B cell (primary cell): ENCODE results near the gene MTHFD2L. TPM values are rescaled to one million over a fixed set of nuclear protein-coding genes. Genes with fewer than 3 reads are reported as not detected.

Experiments used
- ATAC-seq: fragments of 200-7000 bp; cut with Tn5 transposase; one replicate; pipeline ENCODE4 v1.10.0; 2021; ENCODE audit warnings: low read depth, mild to moderate bottlenecking, moderate number of reproducible peaks, moderate library complexity
- CTCF ChIA-PET: fragments of 350-600 bp; sonication (Branson Sonifier 250); formaldehyde crosslinking; loops from one replicate; lab custom pipeline; 2021; ENCODE audit warnings: antibody characterized with exemption, inconsistent platforms; lab: Charles Lee
- POLR2A ChIA-PET: fragments of 350-600 bp; sonication (Branson Sonifier 250); formaldehyde crosslinking; loops from one replicate; lab custom pipeline; 2021; ENCODE audit warnings: antibody characterized with exemption; lab: Charles Lee
- DNase-seq: peaks from one replicate; pipeline ENCODE4 v3.0.0; 2013
- H2AFZ ChIP-seq: 2 replicates; pipeline ENCODE4 v1.6.1; 2012; ENCODE audit warnings: mild to moderate bottlenecking, low read depth, low read length; ENCODE audit not compliant: insufficient read depth, poor library complexity, severe bottlenecking
- H3K27ac ChIP-seq, 2 donors: 1 replicate in 1 of 2; 2 replicates in 1 of 2; pipeline ENCODE4 v1.5.1; 2012 to 2013; ENCODE audit warnings: low read length in 2 of 2, mild to moderate bottlenecking in 2 of 2, moderate library complexity in 1 of 2
- H3K27me3 ChIP-seq, 4 experiments: fragments of 200-600 bp in 1 of 4; sonication (generic) in 1 of 4; replicated peaks in 1 of 4; 1 replicate in 2 of 4; 2 replicates in 2 of 4; pipeline versions ENCODE4 v1.6.1 to v1.7.0; 2013 to 2016; ENCODE audit warnings: low read length in 3 of 4, mild to moderate bottlenecking in 2 of 4, mixed read lengths in 1 of 4, moderate library complexity in 1 of 4; ENCODE audit not compliant: insufficient read depth in 4 of 4, control insufficient read depth in 3 of 4; ENCODE audit errors: control extremely low read depth in 1 of 4
- H3K36me3 ChIP-seq, 2 experiments: replicated peaks in 1 of 2; 1 replicate in 1 of 2; 2 replicates in 1 of 2; pipeline versions ENCODE4 v1.6.1 to v1.7.1; 2013; ENCODE audit warnings: low read length in 1 of 2; ENCODE audit not compliant: insufficient read depth in 2 of 2, control insufficient read depth in 1 of 2; ENCODE audit errors: control extremely low read depth in 1 of 2, extremely low read depth in 1 of 2
- H3K4me1 ChIP-seq, 2 donors: fragments of 200-600 bp in 1 of 2; sonication (generic) in 1 of 2; 1 replicate in 1 of 2; 2 replicates in 1 of 2; pipeline versions ENCODE4 v1.5.1 to v1.6.1; 2013 to 2017; ENCODE audit warnings: low read length in 2 of 2; ENCODE audit not compliant: control insufficient read depth in 2 of 2, insufficient read depth in 2 of 2
- H3K4me2 ChIP-seq: replicated peaks from 2 replicates; pipeline ENCODE3; 2012; ENCODE audit warnings: mild to moderate bottlenecking, low read depth, low read length; ENCODE audit not compliant: poor library complexity, severe bottlenecking
- H3K4me3 ChIP-seq, 5 experiments: fragments of 200-600 bp in 1 of 5; sonication (generic) in 1 of 5; 1 replicate in 3 of 5; 2 replicates in 2 of 5; pipeline versions ENCODE4 v1.5.1 to v1.7.0; 2011 to 2016; ENCODE audit warnings: low read length in 4 of 5, mild to moderate bottlenecking in 4 of 5, low read depth in 2 of 5, control low read depth in 1 of 5, moderate library complexity in 1 of 5; ENCODE audit not compliant: insufficient read depth in 1 of 5; ENCODE audit errors: control extremely low read depth in 1 of 5, extremely low read depth in 1 of 5
- H3K79me2 ChIP-seq: fragments of 200-600 bp; sonication (generic); one replicate; pipeline ENCODE4 v1.6.0; 2016; ENCODE audit warnings: low read length; ENCODE audit not compliant: control insufficient read depth, insufficient read depth
- H3K9ac ChIP-seq: fragments of 200-600 bp; sonication (generic); 2 replicates; pipeline ENCODE4 v1.6.1; 2017; ENCODE audit warnings: mild to moderate bottlenecking, low read length, moderate library complexity
- H3K9me3 ChIP-seq, 3 donors: one replicate each; pipeline versions ENCODE4 v1.6.1 to v1.7.1; 2013; ENCODE audit warnings: low read length in 2 of 3; ENCODE audit not compliant: control insufficient read depth in 2 of 3, insufficient read depth in 1 of 3; ENCODE audit errors: control extremely low read depth in 1 of 3
- H4K20me1 ChIP-seq: 2 replicates; pipeline ENCODE4 v1.6.0; 2012; ENCODE audit warnings: mild to moderate bottlenecking, low read length; ENCODE audit not compliant: insufficient read depth, control insufficient read depth, poor library complexity, severe bottlenecking
- H3K27ac Mint-ChIP-seq: one replicate; pipeline ENCODE4 v1.8.0; 2021; ENCODE audit warnings: mixed read lengths
- H3K27me3 Mint-ChIP-seq: one replicate; pipeline ENCODE4 v1.8.0; 2021; ENCODE audit warnings: mixed read lengths
- H3K4me1 Mint-ChIP-seq: one replicate; pipeline ENCODE4 v1.8.0; 2021; ENCODE audit warnings: mixed read lengths
- H3K4me3 Mint-ChIP-seq: one replicate; pipeline ENCODE4 v1.8.0; 2021; ENCODE audit warnings: mixed read lengths
- H3K9me3 Mint-ChIP-seq: one replicate; pipeline ENCODE4 v1.8.0; 2022; ENCODE audit warnings: mixed read lengths; ENCODE audit not compliant: insufficient read depth
- CTCF ChIP-seq: fragments of 200-600 bp; IDR thresholded peaks from one replicate; pipeline ENCODE4 v1.8.0; 2022; ENCODE audit warnings: antibody characterized with exemption, mild to moderate bottlenecking
- EZH2 ChIP-seq: IDR thresholded peaks from 2 replicates; pipeline ENCODE4 v1.6.1; 2012; ENCODE audit warnings: borderline replicate concordance, low read depth, mild to moderate bottlenecking, moderate library complexity, low read length; ENCODE audit not compliant: insufficient read depth, poor library complexity, severe bottlenecking
- WGBS: methylation state at CpG from one replicate; pipeline ENCODE4 v1.1.5; 2013; ENCODE audit warnings: missing lambda C conversion rate; ENCODE audit not compliant: insufficient coverage; 5-methylcytosine and 5-hydroxymethylcytosine counted together
- intact Hi-C: fragments of 100-400 bp; cut with micrococcal nuclease; formaldehyde crosslinking; loops from one replicate; pipeline ENCODE4 v1.10.0; 2022
- polyA plus RNA-seq: library from polyadenylated mRNA; depleted of rRNA; stranded (reverse); fragments of >200 nt; gene quantifications from 2 replicates; pipeline ENCODE4 v1.2.3, GENCODE V29; 2012
- total RNA-seq, 2 donors: library from RNA; stranded (reverse); fragments of 120-200 nt in 1 of 2; gene quantifications; 1 replicate in 1 of 2; 2 replicates in 1 of 2; pipeline versions ENCODE4 v1.2.3 to v1.2.4, GENCODE V29; 2013 to 2022

The MTHFD2L gene
- total and polyA plus RNA-seq, 2 donors (not counting 1 experiment from before 2014, with no cell fraction given): 5.5 to 12.6 TPM

GRCh38 chr4:74173321-74173720, 15.4 kb downstream of the MTHFD2L start:
- Mint-ChIP-seq H3K9me3 (no peaks in the 10 kb centered on the region), H3K27me3 (no peaks in the 10 kb centered on the region), H3K4me1 (no peaks in the 10 kb centered on the region), H3K27ac (no peak overlapping the region), H3K4me3 (no peak overlapping the region)
- no peaks in the 10 kb centered on the region for H3K27me3 ChIP-seq
- no peak overlapping the region for H3K4me3 ChIP-seq
- no peaks in the 10 kb centered on the region for H4K20me1 ChIP-seq
- no peaks in the 10 kb centered on the region for H3K79me2 ChIP-seq
- DNase-seq (no peak), ATAC-seq (no peak)
- 100% methylated on average over 4 of the region's 5 CpGs for WGBS
- H2AFZ ChIP-seq: no peak overlapping the region
- CTCF ChIA-PET: no interaction called here
- intact Hi-C loops: no loop called here
- H3K9me3 ChIP-seq: no peaks in the 10 kb centered on the region
- H3K9ac ChIP-seq: no peak overlapping the region
- H3K27ac ChIP-seq: no peak overlapping the region
- no peaks in the 10 kb centered on the region for H3K36me3 ChIP-seq
- TF ChIP-seq CTCF (no peak), EZH2 (no peak)
- no peak overlapping the region for H3K4me2 ChIP-seq
- POLR2A ChIA-PET: no interaction called here
- H3K4me1 ChIP-seq: no peaks in the 10 kb centered on the region

- Histone ChIP-seq H4K20me1 (no peaks in the 10 kb centered on the region), H3K27me3 (no peaks in the 10 kb centered on the region), H3K9me3 (no peaks in the 10 kb centered on the region), H3K79me2 (no peaks in the 10 kb centered on the region), H3K27ac (no peak overlapping the region), H2AFZ (no peak overlapping the region), H3K4me3 (no peak overlapping the region), H3K9ac (no peak overlapping the region), H3K4me1 (no peaks in the 10 kb centered on the region), H3K36me3 (no peaks in the 10 kb centered on the region), H3K4me2 (no peak overlapping the region)
- intact Hi-C loops: no loop called here
- H3K4me1 Mint-ChIP-seq: no peaks in the 10 kb centered on the region
- TF ChIP-seq EZH2: no peak
- no peak for TF ChIP-seq CTCF
- H3K27me3 Mint-ChIP-seq: no peaks in the 10 kb centered on the region
- ATAC-seq: no peak
- WGBS: no CpG with 5 or more reads among the region's 2 CpGs
- POLR2A ChIA-PET: no interaction called here
- no peak overlapping the region for H3K4me3 Mint-ChIP-seq
- CTCF ChIA-PET: interaction anchor here (2.3 kb wide), 1 partner anchor 14 kb away, joined by 7 read pairs; no protein-coding TSS in a partner anchor
- no peak for DNase-seq
- H3K9me3 Mint-ChIP-seq: no peaks in the 10 kb centered on the region
- H3K27ac Mint-ChIP-seq: no peak overlapping the region
Observed at GRCh38 chr4:74174421-74174820, 16.5 kb downstream of the MTHFD2L start.
